Measurements from ENCODE around the gene CDH16.

CDH16 gene

DNA sequence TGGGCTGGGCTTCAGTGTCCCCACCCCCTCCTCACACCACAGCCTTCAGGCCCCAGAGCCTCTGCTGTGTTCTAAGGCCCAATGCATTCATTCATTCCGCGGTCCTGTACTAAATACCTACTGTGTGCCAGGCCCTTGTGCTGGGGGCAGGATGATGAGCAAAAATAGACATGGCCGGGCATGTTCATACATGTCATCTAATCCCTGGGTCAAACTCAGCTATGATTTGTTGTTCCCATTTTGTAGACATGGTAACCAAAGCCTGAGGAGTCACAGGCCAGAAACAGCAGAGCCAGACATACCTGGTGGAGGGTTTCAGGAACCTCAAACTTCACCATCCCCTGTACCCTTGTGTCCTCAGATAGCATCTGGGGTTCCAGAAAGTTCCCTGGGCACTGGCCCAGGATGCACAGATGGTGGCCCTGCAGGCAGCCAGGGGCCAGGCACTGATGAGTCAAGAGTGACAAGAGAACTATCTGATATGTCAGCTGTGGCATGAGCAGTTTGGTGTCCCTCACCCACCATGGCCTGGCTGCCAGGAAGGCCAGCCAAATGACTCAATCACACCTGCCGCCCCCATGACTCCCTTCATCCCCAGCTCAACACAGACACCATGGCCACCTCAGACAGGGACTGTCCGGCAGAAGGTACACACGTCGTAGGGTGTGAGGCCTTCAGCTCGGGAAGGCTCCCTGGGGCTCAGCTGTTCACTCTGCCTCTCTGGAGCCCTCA is 9.4 kb upstream of the CDH16 start:
- no peak for DNase-seq

DNA sequence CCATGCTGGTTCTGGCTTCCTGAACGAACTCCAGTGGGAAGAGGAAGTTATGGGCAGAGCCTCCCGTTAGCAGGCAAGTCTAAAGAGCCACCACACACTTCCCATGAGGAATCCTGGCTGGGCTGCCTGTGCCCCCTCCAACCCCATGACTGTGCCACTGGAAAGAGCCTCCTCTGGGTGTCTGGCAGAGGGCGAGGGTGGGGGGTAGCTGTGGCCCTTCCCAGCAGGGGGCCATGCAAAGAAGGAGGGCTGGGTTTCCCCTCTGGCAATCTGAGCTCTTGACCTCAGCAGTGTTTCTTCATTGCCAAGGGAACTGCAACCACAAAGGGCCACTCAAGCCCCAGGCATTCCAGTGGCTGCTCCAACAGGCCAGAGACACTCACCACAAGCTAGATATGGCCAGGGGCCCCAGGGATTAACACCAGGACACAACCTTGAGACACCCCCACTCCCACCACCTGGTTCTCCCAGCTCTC is 8.3 kb upstream of the CDH16 start:
- no peak for DNase-seq

DNA sequence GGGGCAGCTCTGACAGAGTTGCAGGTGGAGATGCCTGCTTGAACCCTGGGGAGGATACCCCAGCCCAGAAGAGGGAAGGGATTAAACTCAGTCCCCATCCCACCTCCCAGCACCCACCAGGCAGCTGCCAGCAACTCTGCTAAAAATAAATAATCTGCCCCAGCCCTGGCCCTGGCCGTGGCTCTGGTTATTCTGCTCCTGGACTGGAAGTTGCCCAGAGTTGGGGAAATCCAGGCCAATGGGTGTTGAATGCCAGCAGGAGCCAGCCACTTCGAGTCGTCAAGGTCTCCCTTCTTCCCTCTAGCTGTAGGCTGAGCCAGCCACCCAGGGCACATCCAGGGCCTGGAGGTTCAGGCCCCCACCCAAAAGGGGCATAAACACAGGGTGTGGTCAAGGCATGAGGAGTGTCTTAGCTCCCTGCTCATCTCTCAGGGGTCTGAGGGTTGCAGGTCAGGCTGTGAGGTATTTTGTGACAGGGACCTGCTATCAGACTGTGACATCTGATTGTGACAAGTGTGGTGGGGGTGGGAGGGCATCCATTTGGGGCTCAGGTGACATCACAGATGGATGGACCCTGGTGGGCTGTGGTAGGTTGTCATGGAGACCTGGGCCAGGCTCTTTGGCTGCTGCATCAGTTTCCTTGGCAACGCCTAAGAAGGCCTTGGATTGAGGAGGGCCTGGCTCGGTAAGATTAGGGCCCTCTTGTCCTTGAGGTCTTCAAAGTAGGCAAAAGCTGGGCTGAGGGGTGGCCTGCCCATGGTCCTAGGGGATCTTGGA is 7.7 kb upstream of the CDH16 start:
- DNase-seq, result no peak

DNA sequence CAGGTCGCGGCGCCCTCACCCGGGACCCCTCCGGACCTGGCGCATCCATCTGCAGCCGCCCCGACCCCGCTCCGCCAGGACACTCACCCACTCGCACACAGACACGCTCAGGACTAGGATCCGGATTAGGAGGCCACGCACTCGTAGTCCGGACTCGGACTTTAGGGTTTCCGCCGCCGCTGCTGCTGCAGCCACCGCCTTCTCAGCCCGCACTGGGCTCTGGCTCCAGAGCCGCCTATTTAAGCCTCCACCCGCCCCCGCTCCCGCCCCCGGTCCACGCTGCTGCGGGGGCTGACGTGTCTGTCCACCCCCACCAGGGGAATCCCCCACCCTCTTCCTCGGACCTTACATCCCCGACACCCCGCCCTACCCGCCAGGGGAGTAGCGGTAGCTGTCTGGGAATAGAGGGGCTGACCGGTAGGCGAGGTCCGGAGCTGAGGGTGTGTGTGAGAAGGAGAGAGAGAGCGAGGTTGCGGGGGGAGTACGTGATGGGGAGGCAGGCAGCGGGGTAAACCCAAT is 6.7 kb upstream of the CDH16 start, which contains the start of gene RRAD:
Gene RRAD, minus strand, starts transcription at position 214 of the 519 bp plus-strand sequence. CDS start 356 bp downstream, outside the sequence.
- DNase-seq, result peak; percentile 16 to 27

DNA sequence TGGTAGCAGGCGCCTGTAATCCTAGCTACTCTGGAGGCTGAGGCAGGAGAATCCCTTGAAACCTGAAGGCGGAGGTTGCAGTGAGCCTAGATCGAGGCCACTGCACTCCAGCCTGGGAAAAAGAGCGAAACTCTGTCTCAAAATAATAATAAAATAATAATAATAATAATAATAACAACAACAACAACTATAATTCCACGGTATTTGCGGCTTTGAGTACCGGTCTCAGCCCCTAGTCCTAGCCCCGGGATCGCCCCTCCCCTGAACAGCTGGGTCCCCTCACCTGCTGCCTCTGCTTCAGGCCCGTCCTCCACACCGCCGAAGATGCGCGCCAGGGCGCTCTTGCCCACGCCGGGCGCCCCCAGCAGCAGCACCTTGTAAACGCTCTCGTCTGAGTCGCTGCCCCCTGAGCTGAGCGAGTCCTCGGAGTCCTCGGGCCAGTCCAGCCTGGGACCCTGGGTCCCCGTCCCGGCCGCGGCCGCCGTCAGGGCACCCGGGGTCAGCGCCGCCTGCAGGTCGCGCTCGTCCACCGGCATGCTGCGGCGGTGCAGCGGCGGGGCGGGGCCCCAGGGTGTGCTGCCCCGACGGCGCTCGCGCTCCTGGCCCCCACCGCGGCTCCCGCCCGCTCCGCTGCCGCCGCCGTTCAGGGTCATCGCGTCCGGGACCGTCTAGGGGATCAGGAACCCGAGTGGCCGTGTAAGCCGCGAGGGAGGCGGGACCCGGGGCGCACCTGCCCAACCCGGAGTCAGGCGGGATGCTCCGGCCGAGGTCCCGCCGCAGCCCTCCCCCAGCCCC is 6.0 kb upstream of the CDH16 start:
- peak; percentile 17 to 42 for DNase-seq

DNA sequence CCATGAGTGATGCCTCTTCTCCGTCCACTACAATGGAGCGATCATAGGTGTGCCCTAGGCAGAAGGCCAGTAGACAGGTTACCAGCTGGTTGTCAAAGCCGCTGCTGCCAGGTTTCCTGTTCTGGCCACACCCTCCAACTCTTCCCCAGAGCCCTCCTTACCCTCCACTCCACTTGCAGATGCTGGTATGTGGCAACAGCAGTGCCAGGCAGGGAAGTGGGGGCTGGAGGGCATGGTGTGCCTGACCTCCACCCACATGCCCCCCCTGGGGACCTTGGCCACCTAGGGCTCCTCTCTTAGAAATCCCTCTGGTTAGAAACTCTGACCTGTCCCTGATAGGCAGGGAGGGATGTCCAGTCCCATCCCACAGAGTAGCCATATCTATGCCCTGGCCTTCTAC is 5.2 kb upstream of the CDH16 start:
- DNase-seq, result no peak

DNA sequence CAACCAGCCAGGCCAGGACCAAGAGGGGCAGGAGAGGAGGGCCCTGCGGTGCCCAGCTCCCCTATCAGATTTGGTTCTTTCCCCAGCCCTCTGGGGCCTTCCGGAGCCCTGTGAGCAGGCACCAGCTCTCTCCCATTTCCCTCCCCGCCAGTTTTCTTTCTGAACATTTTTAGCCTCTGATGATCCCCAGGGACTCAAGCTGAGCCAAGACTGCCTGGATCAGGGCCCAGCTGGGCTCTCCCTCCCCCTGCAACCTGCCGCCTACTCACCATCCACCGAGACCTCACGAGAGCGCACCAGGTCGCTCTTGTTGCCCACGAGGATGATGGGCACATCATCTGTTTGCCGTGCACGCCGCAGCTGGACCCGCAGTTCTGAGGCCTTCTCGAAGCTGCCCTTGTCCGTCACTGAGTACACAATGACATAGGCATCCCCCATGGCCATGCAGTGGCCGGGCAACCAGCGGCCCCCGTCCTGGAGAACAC is 4.6 kb upstream of the CDH16 start:
- DNase-seq, result no peak

DNA sequence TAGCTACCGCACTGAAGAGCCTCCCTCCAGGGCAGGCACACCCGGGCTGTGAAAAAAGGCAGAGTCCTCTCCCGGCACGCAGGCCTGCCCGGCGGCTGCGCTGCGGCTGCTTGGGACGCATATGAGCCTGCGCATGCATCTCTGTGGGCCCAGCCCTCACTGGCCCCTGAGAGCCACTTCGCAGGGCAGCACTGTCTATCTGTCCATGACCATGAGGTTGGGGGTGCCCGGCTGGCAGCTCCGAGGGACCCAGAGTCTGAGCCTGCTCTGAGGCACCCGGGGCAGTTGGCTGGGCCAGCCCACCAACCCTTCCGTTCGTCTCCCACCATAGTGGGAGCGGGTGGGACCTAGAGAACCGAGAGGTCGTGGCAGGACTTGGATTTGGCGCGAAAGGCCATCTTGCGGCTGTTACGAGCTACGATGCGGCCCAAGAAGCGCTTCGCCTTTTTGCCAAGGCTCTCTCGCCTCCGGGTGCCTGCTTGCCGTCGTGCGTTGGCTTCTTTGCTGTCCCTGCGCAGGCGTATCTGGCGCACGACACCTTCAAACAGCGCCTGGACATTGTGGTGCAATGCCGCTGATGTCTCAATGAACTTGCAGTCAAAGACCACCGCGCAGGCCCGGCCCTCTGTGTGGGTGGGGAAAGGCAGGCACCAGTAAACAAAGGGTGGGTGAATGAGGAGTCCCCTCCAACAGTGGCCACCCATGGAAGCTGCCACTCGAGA is 3.2 kb upstream of the CDH16 start:
- no peak for DNase-seq

DNA sequence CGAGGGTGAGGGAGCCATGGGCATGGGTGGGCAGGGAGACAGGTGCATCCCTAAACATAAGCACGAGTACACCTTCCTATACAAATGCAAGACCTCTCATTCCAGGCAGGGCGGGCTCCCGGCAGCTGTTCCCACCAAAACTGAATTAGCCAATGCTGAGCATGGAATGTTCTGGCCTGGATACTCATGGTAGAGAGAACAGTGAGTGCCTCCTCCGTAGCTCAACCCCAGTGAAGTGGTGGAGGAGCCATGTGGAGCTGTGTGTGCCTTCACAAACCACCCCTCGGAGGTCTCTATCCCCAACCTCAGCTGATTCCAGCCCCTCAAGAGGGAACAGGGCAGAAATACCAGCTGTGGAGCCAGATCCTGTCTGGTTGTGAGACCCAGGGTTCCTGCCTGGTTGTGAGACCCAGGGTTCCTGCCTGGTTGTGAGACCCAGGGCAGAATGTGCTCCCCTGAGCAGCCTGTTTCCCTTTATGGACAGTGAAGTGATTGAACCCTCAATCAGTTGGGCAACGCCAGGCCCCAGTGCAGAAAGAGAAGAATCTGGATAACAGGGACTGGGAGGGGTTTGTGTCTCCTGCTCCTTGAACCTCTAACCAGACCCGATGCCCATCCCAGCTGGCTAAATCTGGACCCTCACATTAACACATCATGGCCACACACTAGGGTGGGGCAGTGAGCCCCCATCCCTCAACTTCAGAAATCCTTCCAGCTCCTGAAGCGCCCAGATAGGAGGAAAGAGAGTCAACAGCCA is 2.4 kb upstream of the CDH16 start:
- no peak for DNase-seq

DNA sequence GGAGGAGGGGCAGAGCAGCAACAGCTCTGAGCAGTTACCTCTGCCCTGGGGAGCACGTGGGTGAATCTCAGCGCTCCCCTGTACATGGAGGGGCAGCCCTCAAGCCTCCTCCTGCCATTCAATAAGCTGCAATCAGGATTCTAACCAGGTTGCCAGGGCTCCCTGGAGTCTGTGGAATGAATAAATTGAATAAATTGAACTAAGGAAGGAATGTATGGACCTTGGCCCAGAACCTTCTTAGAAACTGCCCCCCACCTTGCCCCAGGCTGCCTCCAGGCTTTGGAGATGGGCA is 1.6 kb upstream of the CDH16 start:
- no peak for DNase-seq

DNA sequence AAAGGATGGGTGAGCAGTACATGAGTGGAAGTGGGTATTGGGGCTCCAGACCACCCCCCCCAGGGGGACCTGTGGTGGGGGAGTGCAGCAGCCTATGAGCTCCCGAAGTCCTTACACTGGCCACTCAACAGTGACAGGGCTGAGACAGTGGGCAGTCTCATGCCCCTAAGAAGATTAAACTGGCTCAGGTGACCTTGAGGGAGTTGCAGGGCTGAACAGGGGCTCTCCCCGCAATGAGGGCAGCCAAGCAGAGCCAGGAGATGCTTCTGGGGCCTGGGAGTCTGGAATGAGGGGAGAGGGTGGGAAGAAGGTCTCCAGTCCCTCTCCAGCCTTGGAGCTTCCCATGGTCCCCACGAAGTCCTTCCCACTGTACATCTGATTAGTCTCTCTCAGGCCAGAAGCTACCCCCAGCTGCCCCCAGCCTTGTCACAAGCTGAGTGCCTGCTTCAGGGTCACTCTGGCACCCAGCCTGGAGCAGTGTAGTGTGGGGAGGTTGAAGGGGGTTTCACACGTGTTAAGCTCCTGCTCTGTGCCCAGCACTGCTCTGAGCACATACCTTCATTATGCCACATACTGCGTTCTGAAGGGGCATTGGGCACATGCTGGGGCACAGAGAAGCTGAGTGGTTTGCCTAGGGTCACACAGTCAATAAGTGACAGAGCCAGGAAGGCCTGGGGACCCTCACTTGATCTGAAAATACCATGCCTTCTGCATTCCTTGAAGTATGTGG is 1.0 kb upstream of the CDH16 start:
- no peak for DNase-seq

DNA sequence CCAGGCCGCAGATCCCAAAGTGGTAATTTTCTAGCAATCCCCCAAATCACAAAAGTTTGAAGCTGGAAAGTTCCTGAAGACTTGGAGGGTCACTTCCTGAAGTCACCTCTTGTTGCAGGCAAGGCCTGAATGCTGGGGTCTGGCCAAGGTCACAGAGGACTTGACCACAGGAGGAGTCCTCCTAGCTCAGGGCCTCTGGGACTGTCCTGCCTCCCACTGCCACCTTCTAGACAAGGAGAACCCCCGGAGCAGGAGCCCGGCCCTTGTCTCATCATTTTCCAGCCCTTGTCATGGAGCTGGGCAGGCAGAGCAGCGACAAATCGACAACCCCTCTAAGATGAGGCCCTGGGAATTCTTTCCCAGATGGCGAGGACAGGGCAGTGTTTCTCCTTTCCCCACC is 330 bp downstream of the CDH16 start:
- no peak for DNase-seq

DNA sequence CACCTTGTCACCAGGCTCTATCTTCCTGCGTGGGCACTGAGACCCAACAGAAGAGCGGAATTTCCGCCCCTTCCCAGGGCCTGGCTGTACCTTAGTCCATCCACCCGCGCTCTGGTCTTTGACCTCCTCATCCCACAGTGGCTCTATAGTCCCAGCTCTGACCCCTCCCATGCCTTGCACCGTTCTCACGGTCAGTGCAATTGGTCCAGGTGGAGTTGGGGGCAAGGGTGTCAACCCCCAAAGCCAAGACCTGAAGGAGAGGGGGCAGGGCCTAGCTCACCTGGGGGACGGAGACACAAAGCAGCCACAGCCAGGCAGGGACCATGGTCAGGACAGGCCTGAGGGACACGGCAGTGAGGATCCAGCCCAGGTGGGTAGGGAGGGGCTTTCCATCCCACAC is 944 bp downstream of the CDH16 start:
- DNase-seq, result no peak

DNA sequence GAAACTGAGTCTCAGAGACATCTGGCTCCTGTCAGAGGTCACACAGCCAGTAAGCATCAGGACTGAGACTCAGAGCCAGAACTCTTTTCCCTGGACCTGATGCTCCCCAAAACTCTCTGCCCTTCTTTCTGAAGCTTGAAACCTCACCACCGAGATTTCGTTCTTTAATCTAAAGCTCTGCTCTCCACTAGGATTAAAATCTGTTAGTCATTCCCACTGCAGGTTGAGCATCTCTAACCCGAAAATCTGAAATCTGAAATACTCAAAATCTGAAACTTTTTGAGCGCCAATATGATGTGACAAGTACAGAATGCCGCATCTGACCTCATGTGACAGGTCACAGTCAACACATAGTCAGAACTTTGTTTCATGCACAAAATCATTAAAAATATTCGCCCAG is 2.2 kb downstream of the CDH16 start:
- DNase-seq, result no peak

DNA sequence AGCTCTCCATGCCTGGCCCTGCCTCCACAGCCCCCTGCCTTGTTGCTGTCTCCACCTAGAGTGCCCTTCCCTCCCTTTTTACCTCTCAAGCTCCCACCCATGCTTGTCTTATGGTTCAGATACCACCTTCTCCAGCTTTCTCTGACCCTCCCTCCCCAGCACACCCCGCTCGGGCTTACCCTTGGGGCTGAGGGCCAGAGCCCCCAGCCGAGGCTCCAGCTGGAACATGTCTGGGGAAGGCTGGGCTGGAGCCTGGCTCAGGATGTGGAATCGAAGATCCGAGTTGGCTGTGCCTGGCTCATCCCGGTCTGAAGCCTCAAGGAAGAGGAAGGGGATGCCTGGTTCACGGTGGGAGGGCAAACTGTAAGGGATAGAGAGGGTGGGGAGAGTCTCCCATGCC is 3.6 kb downstream of the CDH16 start:
- no peak for DNase-seq

DNA sequence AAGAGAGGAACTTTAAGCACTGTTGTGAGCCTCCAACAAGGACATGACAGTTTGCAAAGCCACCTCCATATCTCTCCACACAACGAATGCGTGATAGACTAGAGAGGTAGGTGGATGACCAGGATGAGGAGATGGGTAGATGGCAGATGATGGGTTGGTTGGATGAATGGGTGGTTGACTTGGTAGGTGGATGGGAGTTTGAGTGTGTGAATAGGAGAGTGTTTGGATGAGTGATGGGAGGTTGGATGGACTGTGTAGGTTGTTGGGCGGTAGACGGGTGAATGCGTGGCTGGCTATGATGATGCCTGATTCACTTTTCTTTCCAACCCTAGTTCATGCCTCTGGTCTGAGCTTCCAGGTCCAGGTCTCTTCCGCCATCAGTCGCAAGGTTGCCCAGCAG is 4.1 kb downstream of the CDH16 start:
- DNase-seq, result no peak

DNA sequence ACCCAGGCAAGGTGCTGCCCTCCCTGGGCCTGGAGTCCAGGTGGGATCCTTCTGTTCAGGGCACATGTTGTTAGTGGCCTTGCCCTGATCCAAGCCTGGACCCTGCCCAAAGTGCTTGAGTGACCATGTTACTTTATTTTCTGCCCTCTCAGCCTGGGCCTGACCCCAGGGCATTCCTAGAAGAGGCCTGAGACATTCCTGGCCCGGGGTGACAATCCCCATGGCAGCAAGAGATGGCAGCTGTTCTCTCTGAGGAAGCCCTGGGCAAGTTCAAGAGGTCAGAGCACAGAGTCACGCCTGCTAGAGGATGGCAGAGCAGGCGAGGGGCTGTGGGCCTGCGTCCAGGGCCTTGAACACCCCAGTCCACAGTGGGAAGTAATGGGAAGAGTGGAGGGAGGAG is 5.0 kb downstream of the CDH16 start:
- no peak for DNase-seq

DNA sequence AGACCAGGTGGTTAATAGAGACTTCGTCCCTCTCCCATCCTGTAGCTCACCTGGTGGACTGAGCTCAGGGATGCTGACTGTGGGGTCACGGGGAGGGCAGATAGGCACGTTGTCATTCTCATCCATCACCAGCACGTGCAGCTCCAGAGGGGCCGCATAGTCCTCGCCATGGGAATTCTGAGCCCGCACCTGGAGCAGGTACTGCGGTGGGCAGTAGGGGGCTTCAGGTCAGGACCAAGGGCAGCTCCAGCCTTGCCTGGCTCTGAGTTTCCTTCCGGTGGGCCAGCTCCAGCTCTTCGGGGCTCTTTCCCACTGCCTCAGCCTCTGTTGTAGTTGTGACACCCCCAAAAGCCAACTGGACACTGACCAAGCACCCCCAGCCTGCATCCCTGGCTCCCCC is 5.6 kb downstream of the CDH16 start:
- no peak for DNase-seq

DNA sequence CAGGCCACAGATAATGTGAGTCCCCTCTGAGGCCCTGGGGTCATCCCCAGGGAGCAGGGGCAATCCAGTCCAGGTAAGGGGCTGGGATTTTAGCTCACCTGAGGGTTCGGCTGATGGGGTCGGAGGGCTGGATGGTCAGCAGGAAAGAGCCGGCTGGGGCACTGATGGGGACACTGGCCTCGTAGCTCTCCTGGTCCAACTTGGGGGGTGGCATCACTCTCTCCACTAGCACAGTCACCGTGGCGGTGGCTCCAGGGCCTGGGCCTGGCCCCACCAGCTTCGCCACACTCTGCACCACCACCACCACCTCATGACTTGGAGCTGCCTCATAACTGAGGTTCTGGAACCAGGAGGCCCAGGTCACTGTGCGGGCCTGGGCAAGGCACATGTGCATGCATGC is 6.9 kb downstream of the CDH16 start:
- DNase-seq, result no peak

DNA sequence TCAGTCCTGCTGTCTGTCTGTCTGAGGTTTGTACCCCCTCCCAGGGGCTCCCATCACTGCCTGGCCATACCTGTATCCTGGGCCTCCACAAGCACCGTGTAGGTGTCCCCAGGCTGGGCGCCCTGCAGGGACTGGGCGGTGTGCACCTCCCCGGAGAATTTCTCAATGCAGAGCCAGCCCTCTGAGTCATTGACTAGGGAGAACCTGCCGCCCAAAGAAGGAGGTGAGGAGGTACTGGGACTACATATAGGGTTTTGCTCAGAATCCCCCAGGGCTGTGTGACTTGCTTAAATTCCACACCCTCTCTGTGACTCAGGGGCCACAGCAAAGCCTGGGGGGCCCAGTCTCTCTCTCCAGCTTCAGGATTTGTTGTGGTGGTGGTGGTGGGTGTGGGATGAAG is 7.6 kb downstream of the CDH16 start:
- DNase-seq, result no peak

Measured in CD4-positive, alpha-beta T cell treated with Interferon alpha-2 for 1 hour (primary cell).